Activated CD4-positive, alpha-beta T cell treated with anti-CD3 and anti-CD28 coated beads, Interleukin-2, amount 50 U/mL, for 16 hours (primary cell): ENCODE data around the gene GANAB.
"Not testable (repeated sequence)": the region's sequence is repeated elsewhere in the genome, so short reads cannot be mapped to it uniquely, and the experiment has no call there.

Experiments
- DNase-seq: peaks from one replicate; pipeline ENCODE4 v3.0.0-alpha.2; 2020

GANAB gene

DNA sequence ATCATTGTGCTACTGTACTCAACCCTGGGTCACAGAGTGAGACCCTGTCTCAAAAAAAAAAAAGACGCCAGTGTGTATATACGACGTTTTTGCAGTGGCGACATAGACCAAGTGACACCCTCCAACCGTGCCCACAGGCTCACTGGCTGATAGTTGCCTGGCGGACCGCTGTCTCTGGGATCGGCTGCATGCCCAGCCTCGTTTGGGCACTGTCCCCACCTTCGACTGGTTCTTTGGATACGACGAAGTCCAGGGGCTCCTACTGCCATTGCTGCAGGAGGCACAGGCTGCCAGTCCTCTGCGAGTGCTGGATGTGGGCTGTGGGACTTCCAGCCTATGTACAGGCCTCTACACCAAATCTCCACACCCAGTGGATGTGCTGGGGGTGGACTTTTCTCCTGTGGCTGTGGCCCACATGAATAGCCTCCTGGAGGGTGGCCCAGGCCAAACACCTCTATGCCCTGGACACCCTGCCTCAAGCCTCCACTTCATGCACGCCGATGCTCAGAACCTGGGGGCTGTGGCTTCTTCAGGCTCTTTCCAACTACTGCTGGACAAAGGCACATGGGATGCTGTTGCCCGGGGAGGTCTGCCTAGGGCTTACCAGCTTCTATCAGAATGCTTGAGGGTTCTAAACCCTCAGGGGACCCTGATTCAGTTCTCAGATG, 20.0 kb upstream of the GANAB start:
- peak; percentile 35 for DNase-seq

GRCh38 chr11:62665599-62666258, 19.3 kb upstream of the GANAB start:
- DNase-seq = peak; percentile 65

- DNase-seq = peak; percentile 98
These were observed 18.7 kb upstream of the GANAB start, which contains the start of the genes C11orf98 and CSKMT for GRCh38 chr11:62665075-62665598. TSS of gene C11orf98 (minus strand) at chr11:62665210. CDS start at chr11:62665169, 41 bp downstream. TSS of gene CSKMT (plus strand) at chr11:62665312. CDS start at chr11:62665880, 568 bp downstream.

DNA sequence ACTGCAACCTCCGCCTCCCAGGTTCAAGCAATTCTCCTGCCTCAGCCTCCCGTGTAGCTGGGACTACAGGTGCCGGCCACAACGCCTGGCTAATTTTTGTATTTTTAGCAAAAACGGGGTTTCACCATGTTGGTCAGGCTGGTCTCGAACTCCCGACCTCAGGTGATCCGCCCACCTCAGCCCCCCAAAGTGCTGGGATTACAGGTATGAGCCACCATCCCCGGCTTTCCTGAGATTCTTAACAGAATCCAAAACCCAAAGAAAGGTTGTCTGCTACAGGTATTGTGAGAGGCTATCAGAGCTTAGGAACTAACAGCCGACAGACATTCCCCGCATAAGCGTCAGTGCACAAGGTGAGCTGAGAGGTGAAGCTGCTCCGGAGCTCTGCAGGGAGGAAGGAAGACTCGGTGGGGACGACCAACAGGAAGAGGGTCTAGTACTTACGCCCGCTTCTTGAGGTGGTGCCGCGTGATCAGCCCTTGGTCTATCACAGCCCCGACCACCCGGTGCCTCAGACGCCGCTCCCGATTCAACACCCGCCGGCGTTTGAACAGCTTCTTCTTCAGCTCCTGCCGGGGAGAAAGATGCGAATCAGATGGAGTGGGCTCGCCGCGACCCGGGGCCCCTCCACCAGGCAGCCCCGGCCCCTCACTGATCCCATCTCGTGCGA, 18.1 kb upstream of the GANAB start:
- peak; percentile 62 for DNase-seq

DNA sequence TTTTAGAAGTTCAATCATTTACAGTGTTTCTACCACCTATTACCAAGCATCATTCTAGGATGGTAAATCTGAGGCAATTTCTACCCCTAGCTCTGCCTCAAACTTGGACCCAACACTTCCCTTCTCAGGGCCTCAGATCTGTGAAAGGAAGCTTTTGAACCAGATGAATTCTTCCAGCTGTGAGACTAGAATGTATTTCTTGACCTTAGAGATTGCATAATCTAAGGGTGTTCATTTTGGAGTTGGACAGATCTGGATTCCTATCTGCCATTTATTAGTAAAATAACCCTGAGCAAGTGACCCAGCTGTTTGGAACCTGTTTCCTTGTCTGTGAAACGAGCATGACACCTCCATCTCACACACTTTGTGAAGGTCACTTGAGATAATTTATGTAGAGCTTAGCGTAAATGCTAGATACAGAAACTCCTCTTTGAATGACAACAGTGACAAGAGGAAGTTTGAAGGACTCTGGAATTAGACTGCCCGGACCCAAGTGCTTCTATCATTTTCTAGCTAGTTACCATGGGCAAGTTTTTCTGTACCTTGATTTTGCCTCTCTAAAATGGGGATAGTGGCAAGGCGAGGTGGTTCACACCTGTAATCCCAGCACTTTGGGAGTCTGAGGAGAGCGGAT, 10.5 kb upstream of the GANAB start:
- no peak for DNase-seq

DNA sequence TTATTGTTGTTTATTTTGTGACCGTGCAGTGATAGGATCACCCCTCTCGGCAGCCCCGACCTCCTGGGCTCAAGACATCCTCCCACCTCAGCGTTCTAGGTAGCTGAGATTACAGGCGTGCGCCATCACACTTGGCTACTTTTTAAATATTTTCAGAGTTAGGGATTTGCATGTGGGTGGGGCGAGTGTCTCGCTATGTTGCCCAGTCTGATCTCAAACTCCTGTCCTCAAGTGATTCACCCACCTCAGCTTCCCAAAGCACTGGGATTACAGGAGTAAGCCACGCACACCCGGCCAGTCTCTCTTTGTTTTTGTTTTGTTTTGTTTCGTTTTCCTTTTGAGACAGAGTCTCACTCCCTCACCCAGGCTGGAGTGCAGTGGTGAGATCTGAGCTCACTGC, 7.9 kb upstream of the GANAB start:
- DNase-seq = no peak

DNA sequence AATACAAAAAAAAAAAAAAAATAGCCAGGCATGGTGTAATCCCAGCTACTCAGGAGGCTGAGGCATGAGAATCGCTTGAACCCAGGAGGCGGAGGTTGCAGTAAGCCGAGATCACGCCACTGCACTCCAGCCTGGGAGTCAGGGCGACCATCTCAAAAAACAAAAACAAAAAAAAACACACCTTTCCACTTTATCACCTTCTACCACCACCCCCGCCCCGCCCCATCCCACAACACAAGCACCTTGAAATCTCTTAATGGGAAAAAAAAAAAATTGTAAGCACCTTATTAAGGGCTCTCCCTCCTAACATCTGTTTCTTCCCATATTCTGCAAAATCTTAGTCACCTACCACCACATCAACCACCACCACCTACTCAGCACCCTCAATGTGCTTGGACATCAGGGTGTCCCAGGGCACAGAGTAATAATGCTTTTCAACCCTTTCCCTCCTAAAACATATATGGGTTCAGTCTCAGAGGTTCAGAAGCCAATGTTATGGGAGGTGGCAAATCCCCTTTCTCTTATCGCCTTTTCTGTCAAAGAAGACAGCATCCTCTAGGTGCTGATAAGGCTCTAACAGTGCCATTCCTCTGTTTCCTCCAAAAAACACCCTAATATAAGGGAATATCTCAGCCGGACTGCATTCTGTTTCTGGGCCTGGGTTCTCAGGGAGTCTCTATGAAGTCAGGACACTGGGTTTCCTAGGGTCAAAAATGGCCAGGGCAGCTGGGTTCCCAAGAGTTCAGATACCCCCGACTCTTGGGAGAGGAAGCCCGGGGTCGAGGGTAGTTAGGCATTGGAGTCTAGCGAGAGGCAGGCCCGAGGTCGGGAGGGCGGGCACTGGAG, 6.0 kb upstream of the GANAB start:
- peak; percentile 39 for DNase-seq

GRCh38 chr11:62650283-62650682, 3.9 kb upstream of the GANAB start:
- not testable (repeated sequence) for DNase-seq

DNA sequence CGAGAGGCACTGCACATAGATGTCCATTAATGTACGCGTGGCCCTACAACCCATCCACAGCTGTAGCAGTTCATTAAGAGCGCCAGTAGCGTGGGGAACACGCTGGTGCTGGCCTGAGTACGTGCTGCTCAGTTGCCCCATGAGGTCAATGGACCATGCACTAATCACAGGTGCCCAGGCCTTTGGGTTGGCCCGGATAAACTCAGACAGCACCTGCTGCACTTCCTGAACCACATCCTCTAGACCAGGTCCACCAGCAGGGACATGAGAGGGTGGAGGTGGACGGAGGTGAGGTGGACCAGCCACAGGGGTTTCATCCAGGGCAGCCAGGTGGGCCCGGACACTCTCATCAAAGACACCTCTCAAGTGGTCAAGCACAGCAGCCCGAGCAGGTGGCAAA, 3.1 kb upstream of the GANAB start:
- no peak for DNase-seq

GRCh38 chr11:62648967-62649364, 2.6 kb upstream of the GANAB start:
- no peak for DNase-seq

- DNase-seq = no peak
These were observed 2.0 kb upstream of the GANAB start for GRCh38 chr11:62648185-62648966.

GRCh38 chr11:62647609-62648005, 1.2 kb upstream of the GANAB start:
- DNase-seq = no peak

GRCh38 chr11:62646825-62647608, 604 bp upstream of the GANAB start:
- DNase-seq = no peak

DNA sequence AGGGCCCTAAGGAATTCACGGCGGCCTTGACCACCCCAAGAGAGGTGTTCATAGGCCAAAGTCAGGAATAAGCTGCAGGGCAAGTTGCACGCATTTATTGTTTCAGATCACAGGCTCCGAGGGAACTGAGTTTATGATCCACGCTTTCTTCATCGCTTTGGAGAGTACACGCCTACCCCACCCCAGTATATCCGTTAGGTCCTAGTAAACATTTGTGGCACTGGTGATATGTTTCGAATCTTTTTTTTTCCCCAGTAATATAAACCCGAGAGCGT, 805 bp downstream of the GANAB start:
- DNase-seq = no peak

DNA sequence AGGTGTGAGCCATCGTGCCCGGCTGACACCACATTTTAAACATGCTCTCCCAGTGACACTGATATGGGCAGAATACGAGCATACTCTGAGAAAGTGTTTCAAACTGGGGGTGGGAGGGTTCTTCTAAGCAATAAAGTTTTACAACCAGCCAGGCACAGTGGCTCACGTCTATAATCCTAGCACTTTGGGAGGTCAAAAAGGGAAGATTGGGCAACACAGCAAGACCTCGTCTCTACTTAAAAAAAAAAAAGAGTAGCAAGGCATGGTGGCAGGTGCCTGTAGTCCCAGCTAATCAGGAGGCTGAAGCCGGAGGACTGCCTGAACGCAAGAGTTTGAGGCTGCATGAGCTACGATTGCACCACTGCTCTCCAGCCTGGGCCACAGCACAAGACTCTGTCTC, 2.2 kb downstream of the GANAB start:
- no peak for DNase-seq

- DNase-seq = no peak
These were observed 13.9 kb downstream of the GANAB start for GRCh38 chr11:62632492-62632891.

DNA sequence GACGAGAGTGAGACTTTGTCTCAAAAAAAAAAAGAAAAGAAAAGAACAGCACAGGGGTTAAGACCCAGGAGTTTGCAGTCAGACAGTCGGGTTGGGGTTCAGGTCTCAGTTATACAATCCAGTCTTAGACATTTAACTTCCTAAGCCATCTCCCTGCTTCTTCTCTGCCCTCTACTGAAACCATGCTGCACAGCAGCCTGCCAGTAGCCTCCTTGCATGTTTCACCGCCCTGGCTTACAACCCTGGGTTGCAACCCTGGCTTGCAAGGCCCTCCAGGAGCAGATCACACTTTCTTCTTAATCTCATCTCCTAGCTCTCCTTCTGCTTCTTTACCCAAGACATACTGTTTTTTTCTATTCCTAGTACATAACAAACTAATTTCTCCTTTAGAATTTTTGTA, 18.7 kb downstream of the GANAB start:
- DNase-seq = no peak

DNA sequence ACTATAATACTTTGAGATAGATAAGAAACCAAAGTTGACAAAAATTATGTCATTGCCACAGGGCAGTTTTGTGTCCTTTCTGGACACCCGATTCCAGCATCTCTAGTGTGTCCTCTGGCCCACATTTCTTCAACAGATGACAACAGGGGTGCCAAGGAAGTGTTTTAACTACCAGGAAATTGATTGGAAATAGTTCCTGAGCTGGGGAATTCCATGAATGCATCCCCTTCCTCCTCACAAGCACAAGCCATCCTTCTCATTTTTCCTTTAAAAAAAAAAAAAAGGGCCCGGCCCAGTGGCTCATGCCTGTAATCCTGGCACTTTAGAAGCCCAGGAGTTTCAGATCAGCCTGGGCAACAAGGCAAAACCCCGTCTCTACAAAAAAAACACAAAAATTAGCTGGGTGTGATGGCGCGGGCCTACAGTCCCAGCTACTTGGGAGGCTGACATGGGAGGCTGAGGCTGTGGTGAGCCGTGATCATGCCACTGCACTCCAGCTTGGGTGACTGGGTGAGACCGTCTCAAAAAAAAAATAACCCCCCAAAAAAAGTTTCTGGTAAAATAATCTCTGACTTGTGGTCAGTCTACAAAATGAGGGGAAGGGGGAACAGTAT, 23.8 kb downstream of the GANAB start:
- no peak for DNase-seq

DNA sequence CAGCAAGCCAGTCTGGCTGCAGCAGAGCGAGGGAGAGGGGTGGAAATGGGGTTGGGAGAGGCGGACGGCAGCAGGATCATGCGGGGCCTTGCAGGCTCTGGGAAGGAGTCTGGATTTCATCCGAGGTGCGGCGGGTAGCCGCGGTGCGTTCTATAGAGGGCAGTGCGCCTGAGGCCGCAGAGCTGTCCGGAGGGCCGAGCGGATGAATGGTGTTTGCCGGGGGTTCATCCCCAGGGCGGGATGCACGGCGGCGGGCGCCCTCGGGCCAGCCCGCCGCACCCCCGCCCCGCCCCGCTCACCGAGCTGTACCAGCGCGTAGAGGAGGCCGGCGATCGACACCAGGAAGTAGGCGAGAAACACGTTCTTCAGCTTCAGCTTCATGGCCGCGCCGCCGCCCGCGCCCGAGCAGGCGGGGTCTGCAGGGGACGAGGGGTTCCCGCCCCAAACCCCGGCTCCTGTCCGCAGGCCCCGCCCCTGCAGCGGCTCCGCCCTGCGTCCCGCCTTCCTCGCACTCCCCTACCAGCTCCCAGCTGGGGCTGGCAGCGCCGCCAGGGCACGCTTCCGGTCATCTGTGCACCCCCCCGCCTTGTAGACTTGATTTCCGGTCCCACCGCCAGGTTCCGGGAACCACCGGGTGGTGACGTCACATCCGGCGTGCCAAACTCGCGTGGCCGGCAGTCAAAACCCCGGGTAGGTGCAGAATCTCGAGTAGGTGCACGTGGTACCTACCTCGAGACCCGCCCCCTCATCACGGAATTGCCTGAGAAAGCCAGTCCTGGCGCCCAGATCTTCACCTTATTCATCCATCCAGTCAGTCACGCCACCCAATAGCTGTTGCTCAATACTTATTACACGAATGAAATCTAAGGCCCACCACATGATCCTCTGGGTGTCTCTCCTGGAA, 24.6 kb downstream of the GANAB start, which contains the start of gene B3GAT3:
Gene B3GAT3, minus strand, starts transcription at position 420 of the 904 bp plus-strand sequence. Its CDS starts 39 bp downstream, at position 381.
- peak; percentile 98 for DNase-seq
